Lung microvascular endothelial cell (primary cell): Measurements from ENCODE around the gene TIMM44. TPM values are rescaled to one million over a fixed set of nuclear protein-coding genes. Genes with fewer than 3 reads are reported as not detected.
"Not testable (repeated sequence)": the region's sequence is repeated elsewhere in the genome, so short reads cannot be mapped to it uniquely, and the experiment has no call there.

Experiments used
- DNase-seq, 2 donors: peaks; one replicate each; pipeline versions ENCODE4 v3.0.0 to v3.0.0-alpha.2; 2010; ENCODE audit warnings: low read depth in 2 of 2
- total RNA-seq: library from RNA; depleted of rRNA; stranded (reverse); fragments of >200 nt; gene quantifications from 2 replicates; pipeline ENCODE4 v1.2.1, GENCODE V29; 2014

The TIMM44 gene
- total RNA-seq, 1 donor from 2014 or later, result 28.2 TPM

DNA sequence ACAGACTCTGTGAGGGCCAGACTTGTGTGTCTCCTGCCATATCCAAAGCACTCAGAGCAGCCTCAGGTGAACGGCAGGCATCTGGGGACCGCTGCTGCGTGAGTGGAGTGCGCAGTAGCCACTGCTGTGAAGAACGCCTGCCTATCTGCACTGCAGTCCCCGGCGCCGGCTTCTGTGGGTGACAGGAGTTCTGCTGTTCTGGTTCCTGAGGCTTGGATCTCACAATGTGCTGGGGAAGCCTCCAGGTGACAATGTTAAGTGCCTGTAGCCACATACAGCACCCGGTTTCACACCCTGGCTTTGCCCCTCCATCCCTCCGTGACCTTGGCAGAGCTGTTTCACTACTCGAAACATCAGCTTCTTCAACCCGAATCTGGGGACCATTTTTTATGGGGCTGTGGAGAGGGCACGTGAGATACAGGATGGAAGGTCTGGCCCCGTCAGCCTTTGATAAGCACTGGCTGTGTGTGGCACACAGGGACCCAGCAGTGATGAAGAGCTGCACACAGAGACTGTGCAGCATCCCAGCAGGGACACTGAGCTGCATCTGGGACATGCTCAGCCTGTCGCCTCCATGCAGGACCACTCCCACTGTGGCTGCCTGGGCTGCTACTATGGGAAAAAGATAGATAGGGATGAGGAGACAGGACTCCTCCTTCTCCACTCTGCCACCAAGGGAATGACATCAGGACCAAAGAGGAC, 33.7 kb upstream of the TIMM44 start:
- DNase-seq, result no peak

DNA sequence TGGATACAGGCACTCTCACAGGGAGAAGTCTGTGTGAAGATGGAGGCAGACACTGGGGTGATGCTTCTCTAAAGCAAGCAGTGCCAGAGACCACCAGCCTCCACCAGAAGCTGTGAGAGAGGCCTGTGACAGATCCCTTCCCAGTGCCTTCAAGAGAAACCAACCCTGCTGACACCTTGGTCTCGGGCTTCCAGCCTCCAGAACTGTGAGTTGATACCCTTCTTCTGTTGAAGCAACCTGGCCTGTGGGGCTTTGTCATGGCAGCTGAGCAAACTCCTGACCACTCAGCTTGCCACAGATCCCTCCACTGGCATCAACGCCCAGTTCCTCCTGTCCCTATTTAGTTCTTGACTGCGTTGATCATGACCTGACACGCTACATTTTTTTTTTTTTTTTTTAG, 33.0 kb upstream of the TIMM44 start:
- DNase-seq, result no peak

DNA sequence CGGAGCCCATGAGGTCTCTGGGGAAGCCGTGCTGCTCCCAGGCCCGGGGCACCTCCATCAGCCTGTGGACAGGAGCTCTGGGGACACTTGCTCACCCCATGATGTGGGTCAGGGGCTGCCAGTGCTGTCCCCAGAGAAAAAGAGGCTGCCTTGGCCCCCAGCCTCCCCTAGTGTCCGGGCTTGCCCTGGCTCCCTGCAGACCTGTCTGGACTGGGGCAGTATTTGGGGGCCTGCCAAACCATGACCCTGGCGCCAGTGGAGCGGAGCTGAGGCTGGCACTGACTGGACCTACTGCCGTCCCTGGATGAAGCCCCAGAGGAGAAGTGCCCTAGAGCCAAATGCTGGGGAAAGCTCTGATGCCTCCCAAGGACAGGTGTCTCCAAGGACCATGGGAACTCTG, 31.6 kb upstream of the TIMM44 start:
- DNase-seq, result no peak

DNA sequence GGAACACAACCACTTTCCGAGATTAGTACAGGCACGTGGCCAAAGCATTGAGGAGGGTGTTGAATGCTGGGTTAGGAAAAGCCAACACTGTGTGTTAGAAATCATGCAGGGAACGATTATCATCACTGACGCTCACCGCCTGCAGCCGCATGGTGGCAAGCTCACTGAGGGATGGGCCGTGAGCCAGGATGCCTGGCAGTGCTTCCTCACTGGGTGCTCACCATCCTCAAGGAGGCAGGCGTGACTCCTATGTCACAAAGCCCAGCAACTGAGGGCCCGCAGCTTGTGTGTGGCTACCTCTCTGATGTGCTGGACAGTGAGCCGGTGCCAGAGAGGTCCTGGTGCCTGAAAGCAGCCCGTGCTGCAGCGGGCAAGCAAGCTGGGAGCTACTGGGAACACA, 30.4 kb upstream of the TIMM44 start:
- no peak for DNase-seq

DNA sequence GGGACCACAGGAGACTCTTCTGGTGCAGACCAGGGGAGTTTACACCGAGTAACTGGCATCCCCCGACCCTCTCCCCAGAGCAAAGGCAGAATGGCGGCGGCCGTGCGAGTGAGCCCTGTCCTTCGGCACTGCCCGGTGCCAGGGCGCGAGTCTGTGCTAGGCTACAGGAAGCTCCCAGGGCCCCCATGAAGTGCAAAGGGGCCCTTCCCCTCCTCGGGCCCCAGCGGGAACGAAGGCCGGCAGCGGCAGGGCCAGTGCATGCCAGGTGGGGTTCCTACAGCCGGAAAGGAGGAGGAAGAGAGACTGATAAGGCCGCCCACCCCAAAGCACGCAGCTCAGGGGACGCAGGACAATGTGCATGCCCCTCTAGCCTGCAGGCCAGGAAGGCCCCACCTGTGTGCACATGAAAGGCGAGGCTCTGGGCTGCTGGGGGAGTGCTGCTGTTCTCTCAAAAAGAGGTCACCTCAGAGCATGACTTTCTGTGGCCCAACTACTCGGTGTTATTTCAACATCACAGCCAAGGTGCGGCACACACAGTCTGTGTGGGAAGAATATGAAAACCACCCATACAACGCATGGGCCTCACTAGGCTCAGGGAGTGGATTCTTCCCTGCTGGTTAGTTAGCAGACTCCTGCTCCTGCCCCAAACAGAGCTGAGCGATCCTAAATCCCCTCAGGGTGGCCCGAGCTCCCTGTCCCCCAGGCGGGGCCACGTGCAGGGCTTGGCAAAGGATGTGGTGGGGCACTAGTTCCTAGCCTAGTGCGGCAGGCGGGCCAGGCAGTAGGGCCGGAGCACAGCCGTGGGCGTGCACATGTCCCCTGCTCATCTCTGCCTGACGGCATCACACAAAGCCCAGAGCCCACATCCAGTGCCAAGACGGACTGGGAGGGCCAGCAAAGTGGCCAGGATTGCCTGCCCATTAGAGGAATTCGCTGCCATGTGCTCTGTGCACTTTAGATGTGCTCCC, 28.4 kb upstream of the TIMM44 start:
- no peak for DNase-seq

DNA sequence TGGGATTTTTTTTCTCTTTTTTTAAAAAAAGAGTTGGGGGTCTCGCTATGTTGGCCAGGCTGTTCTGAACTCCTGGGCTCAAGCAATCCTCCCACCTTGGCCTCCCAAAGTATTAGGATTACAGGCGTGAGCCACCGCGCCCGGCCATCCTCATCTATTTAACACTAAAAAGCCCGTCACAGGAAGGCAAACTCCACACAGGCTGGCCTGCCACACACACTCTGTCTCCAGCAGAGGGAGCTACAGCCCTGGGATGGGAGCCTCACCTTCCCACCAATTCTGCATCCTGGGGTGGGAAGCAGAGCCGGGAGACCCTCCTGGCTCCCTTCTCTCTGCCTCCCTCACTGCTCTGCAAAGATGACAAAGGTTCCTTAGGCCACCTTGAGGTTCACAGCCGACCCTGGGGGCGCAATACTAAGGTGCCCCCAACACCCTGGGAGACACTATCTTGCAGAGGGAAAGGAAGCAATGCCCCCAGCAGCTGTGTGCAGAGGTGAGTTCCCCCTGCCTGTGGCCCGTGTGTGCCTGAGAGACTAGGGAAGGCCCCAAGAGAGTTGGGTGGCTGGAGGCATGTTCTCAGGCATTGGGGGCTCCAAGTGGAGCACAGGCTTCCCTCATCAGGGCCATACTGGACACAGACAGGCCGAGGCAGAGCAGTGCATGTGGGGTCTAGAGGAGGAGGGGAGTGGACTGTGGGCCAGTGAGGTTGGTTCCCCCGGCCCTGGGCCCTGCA, 27.4 kb upstream of the TIMM44 start:
- DNase-seq, result peak; percentile 49 to 65

DNA sequence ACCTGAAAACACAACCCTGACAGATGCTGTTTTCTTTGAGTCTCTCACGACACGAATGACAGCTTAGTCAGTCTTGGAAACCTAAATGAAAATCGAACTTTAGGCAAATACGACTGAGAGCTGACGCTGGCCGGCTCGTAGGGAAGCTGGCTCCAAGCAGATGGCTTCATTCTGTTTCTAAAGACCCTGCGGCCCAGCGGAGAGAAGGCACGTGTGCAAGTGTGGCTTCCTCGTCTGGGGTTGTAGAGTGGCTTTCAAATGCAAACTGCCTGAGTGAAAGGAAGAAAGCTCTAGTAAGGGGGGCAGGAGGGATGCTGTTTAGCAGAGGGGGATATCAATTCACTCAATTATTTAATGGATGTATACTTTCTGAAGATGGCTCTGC, 26.1 kb upstream of the TIMM44 start:
- no peak for DNase-seq

DNA sequence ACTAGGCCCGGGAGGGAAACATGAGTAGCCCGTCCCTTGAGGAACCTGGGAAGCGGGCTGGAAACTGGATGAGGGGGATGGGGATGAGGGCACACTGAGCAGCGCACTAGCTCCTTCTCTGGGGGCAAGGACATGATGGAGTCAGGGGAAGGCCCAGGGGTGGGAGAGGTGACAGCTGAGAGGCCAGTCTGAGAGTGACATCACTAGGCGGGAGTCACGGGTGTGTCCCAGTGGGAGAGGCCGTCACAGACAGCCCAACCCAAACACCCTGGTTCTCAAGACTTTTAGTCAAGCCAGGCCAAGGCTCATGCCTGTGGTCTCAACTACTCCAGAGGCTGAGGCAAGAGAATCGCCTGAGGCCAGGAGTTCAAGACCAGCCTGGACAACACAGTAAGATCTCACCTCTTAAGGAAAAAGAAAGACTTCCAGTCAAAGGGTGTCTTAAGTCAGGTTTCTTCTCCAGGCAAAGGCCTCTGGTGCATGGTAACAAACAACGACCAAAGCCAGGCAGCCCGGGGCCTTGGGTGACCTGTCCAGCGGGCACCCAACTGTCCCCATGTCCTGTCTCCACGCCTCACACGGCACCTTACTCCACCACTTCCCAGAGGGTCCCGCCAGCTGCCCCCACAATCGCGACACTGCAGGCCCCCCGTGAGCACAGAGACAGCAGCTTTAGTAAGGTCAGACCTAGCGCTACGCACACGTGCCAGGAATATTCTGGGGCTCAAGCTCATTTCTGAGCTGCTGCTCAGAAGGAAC, 25.5 kb upstream of the TIMM44 start:
- DNase-seq, result no peak

DNA sequence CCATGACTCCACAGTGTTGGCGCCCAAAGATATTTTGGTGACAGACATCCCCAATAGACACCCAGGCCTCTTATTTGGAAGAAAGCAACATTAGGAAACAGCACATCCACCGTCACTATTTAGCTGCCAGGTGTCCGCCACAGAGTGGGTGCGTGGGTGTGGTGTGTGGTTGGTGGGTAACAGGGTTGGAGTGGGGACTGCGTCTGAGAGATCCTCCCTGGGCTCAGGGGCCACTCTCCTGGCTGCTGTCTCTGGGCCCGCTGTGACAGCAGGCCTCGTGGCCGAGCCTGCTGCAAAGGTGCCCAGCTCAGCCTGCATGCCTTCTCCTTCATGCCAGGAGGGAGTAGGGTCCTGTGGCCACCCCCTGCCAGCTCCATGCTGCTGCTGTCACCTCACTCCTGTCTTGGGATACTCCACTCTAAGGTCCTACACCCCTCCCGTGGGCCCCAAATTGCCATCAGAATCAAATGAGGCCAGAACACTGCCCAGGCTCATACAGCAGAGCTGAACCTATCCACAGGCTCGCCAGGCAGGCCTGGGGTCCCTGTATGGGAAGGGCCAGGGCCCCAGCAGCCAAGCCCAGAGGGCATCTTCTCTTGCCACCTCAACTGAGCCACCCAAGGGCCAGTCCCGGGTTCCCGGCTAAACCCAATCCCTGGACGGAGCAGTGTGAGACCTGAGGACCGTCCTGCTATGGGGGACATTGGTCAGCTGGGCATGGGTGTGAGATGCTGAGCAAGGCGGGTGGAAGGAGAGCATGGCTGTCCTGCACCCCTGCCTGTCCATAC, 24.7 kb upstream of the TIMM44 start:
- DNase-seq, result no peak

DNA sequence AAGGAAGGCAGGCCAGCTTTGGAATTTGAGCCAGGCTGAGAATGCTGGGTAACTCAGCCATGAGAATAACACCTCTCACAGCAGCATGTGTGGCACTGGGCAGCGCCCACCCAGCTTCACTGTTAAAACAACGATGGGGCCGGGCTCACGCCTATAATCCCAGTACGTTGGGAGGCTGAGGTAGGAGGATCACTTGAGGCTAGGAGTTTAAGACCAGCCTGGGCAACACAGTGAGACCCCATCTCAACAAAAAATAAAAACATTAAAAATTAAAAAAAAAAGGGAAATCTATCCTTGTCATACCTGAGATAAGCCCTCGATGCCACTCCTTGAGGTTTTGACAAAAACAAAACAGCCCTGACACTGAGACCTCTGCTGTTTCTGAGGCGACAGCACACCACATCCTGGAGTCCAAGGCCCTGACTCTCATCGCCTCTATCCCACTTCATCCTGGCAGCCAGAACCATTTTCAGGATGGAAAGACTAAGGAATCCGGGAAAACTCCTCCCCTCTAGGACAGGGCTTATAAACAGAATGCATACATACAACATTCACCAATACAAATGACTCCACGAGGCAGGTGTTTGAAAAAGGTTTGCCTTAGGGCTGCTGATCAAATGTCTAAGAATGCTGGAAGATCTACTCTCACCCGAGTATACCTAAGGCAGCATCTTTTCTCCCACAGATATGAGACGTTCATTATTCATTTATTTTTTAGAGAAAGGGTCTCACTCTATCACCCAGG, 22.6 kb upstream of the TIMM44 start:
- DNase-seq, result no peak

DNA sequence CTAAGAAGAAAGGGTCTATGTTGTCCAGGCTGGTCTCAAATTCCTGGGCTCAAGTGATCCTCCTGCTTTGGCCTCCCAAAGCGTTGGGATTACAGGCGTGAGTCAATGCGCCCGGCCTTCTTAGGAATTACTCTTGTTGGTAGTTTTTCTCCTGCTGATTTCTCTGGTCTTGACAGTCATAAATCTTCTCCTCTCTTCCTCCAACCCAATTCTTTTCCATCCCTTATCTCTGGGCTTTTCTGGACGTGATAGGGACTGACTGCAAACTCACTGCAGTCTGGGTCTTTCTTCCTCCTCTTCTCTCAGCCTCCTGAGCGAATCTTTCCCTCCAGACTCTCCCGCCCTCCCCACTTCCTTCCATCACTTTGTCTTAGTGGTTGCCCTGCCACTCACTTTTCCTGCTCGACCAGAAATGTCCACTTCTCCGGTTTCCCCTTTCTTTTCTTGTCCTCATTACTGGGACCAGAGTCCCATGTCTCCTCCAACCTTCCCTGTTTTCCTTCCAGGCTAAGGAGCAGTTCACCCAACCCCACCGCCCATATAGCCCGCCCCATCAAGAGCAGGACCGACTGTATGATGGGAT, 21.9 kb upstream of the TIMM44 start:
- no peak for DNase-seq

DNA sequence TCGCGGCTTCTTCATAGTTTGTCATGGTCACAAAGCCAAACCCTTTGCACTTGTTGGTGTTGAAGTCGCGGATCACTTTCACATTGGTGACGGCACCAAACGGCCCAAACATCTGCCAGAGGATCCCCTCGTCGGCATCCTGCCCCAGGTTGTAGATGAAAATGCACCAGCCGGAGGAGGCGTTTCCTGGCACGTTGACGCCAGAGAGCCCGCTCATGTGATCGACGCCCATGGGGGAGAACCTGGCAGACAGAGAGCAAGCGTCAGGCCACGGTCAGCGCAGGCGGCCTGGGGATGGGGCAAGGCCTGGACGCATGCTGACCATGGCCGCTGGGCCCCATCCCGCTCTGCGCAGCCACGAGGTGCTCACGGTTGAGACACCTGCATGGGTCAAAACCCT, 20.1 kb upstream of the TIMM44 start:
- DNase-seq, result no peak

DNA sequence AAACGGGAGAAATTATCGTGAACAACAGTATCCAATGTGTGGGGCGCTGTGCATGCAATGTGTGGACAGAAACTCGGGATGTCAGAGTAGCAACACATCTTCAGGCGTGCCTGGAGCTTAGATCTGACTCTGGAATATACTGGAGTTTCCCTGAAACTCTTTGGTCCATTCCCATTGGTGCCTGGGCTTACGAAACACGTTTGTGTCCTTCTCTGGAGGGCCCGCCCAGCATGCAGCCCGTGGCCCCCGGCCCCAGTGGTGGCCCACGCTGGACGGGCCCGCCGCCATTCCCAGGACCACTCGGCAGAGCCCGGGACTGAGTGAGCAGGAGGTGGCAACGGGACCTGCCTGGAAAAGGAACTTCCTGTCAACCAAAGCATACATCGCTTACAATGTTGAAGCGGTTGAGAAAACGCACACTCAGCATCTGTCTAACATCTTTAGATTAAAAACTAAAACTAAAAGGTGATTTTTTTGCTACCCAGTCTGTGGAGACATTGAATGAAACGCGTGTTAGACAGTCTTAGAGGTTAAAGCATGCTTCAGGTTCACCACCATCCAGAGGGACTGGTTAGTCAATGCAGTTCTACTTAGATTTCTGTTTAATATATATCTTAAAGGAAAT, 19.3 kb upstream of the TIMM44 start:
- DNase-seq, result no peak

DNA sequence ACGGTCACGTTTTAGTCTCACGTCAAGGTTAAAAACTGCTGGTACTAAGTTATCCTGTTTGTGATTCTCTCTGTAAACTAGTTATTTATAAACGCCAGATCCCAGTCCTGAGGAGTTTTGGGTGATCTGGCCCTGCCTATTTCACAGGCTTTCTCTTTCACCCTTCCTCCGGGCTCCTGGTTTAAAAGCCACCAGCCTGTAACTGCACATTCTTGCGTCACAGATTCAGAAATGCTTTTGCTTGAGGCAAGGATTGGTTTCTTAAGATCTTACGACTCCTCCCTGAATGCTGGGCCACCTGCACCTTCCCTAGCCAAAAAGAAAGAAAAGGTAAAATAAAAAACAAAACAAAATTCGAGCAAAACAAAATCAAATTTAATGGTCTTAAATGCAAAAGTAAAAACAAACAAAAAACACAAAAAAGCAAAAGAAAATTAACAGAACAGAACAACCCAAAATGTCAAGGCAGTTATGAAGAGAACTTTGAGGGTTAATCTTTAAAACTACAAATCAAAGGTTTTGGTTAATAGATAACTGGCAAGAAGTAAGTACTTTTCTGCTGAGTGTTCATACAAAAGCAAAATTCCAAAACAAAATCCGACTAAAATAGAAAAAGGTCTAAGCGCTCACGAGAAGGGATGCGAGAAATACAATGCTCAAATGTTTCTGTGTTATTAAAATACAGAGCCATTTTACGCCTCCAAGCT, 18.6 kb upstream of the TIMM44 start:
- DNase-seq, result no peak

DNA sequence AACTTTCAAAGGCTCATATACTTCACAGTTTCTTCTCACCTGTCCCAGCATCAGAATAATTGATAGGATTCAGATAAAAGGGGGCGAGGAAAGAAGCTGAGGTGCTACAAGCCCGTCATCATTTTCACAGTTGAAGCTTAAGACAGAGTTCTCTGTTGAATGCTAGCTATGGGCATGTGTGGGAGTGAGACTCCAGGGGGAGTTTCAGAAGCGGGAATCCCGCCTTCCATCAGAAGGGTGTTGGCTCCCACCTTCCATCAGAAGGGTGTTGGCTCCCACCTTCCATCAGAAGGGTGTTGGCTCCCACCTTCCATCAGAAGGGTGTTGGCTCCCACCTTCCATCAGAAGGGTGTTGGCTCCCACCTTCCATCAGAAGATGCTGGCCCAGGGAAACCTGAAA, 17.6 kb upstream of the TIMM44 start:
- DNase-seq, result not testable (repeated sequence)

DNA sequence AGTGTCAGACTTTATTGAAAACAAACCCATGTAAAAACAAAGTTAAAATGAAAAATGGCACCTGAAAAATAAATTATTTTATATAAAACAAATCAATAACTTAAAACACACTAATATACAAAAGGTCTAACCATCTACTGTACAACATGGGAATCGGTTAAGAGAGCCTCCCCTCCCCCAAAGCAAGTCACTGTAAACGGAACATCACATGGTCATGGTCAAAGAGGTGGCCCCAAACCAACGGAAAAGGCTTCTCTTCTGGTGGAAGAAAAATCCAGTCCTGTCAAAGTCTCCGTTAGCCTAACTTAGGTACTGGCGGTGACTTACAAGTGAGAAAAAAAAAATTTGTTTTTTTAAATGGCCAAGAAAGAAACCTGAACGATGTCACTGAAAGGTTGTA, 15.7 kb upstream of the TIMM44 start:
- DNase-seq, result no peak

DNA sequence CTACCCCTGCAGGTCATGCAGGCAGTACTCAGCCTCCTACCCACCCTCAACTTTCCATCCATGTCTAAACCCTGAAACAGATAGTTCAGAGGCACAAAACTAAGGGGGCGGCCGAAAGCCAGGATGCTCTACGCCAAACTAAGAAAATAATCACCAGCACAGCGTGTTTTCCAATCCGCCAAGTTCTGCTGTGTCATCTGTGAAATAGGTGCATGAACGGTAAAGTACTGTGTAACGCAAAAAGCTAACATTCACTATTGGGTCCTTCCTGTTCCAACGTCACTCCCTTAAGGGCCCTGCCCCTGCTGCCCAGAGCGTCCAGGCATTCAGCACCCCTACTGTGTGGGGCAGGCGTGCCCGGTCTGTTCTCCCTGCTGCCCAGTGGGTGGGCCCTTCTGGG, 12.2 kb upstream of the TIMM44 start:
- DNase-seq, result no peak

DNA sequence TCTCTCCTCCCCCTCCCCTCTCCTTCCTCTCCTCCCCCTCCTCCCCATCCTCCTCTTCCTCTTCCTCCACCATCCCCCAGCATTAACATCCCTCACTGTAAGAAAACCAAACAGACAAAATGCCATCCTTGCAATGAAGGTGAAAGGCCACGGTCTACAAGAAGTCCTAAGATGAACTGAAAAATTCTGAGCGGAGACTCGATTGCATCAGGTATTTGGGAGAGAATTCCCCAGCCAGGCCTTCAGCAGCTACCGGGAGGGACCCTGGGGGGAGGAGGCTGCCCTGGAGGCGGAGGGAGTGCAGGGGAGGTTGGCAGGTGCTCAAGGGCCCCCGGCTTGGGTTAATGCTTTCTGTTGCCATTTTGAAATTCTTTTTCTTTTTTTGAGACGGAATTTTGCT, 10.1 kb upstream of the TIMM44 start:
- DNase-seq, result no peak
